Activated B cell treated with CpG ODN at 0.5 μM for 24 hours (primary cell): Measurements from ENCODE around the gene INO80. TPM values are rescaled to one million over a fixed set of nuclear protein-coding genes. Genes with fewer than 3 reads are reported as not detected.
A peak's percentile ranks its signal among the peaks of the same experiment; 100 is the strongest.

ENCODE experiments used
- ATAC-seq: fragments of 200-7000 bp; cut with Tn5 transposase; one replicate; pipeline ENCODE4 v1.10.0; 2021; ENCODE audit warnings: low read depth, mild to moderate bottlenecking, moderate library complexity
- CTCF ChIA-PET: fragments of 350-600 bp; sonication (Branson Sonifier 250); formaldehyde crosslinking; loops from one replicate; lab custom pipeline; 2021; ENCODE audit warnings: antibody characterized with exemption; lab: Charles Lee
- POLR2A ChIA-PET: fragments of 350-600 bp; sonication (Branson Sonifier 250); formaldehyde crosslinking; loops from one replicate; lab custom pipeline; 2021; ENCODE audit warnings: antibody characterized with exemption; lab: Charles Lee
- DNase-seq: peaks from one replicate; pipeline ENCODE4 v3.0.0; 2022
- H3K27ac Mint-ChIP-seq: one replicate; pipeline ENCODE4 v1.8.0; 2020; ENCODE audit warnings: mixed read lengths
- H3K27me3 Mint-ChIP-seq: one replicate; pipeline ENCODE4 v1.8.0; 2021; ENCODE audit warnings: mixed read lengths
- H3K36me3 Mint-ChIP-seq: one replicate; pipeline ENCODE4 v1.8.0; 2021; ENCODE audit warnings: low read depth, mixed read lengths
- H3K4me1 Mint-ChIP-seq: one replicate; pipeline ENCODE4 v1.8.0; 2021; ENCODE audit warnings: mixed read lengths
- H3K4me3 Mint-ChIP-seq: one replicate; pipeline ENCODE4 v1.8.0; 2020; ENCODE audit warnings: mild to moderate bottlenecking, mixed read lengths
- H3K9me3 Mint-ChIP-seq: one replicate; pipeline ENCODE4 v1.8.0; 2020; ENCODE audit warnings: mixed read lengths
- intact Hi-C: fragments of 100-400 bp; cut with micrococcal nuclease; formaldehyde crosslinking; loops from one replicate; pipeline ENCODE4 v1.15.1; 2024
- total RNA-seq: library from RNA; stranded (reverse); gene quantifications from 2 replicates; pipeline ENCODE4 v1.2.3, GENCODE V29; 2022
- TF ChIP-seq, protein P1 (sequence below): fragments of 200-600 bp; IDR thresholded peaks from one replicate; pipeline ENCODE4 v1.8.0; 2022; ENCODE audit warnings: antibody characterized with exemption, mild to moderate bottlenecking

Gene INO80
- total RNA-seq, 1 donor from 2014 or later, result 38.8 TPM

GRCh38 chr15:41013691-41014414 is 102.2 kb downstream of the INO80 start:
- Mint-ChIP-seq H3K9me3 (no peaks in the 10 kb centered on the region), H3K4me1 (peaks cover 23% of the 10 kb centered on the region), H3K27ac (no peak overlapping the region), H3K4me3 (no peak overlapping the region), H3K36me3 (peaks cover 77% of the 10 kb centered on the region), H3K27me3 (no peaks in the 10 kb centered on the region)
- CTCF ChIA-PET, result interaction anchor here (1.0 to 1.4 kb wide), 3 partner anchors 108 to 156 kb away, joined by 3 to 6 read pairs (median 4); no protein-coding TSS in a partner anchor
- TF ChIP-seq, protein P1, sequence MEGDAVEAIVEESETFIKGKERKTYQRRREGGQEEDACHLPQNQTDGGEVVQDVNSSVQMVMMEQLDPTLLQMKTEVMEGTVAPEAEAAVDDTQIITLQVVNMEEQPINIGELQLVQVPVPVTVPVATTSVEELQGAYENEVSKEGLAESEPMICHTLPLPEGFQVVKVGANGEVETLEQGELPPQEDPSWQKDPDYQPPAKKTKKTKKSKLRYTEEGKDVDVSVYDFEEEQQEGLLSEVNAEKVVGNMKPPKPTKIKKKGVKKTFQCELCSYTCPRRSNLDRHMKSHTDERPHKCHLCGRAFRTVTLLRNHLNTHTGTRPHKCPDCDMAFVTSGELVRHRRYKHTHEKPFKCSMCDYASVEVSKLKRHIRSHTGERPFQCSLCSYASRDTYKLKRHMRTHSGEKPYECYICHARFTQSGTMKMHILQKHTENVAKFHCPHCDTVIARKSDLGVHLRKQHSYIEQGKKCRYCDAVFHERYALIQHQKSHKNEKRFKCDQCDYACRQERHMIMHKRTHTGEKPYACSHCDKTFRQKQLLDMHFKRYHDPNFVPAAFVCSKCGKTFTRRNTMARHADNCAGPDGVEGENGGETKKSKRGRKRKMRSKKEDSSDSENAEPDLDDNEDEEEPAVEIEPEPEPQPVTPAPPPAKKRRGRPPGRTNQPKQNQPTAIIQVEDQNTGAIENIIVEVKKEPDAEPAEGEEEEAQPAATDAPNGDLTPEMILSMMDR, result no peak
- POLR2A ChIA-PET, result interaction anchor here (1.4 to 1.5 kb wide), 2 partner anchors 61 to 107 kb away, joined by 3 to 4 read pairs; partner anchors contain the start of gene CHAC1
- DNase-seq (no peak), ATAC-seq (peak; percentile 61)
- intact Hi-C loops, result loop anchor here (2.0 to 5.0 kb wide), 2 partner anchors 72 to 109 kb away; no protein-coding TSS in a partner anchor

- CTCF ChIA-PET, result interaction anchor here (1.5 kb wide), 1 partner anchor 69 kb away, joined by 5 read pairs; no protein-coding TSS in a partner anchor
These were observed 104.8 kb downstream of the INO80 start for GRCh38 chr15:41011055-41011815.

DNA sequence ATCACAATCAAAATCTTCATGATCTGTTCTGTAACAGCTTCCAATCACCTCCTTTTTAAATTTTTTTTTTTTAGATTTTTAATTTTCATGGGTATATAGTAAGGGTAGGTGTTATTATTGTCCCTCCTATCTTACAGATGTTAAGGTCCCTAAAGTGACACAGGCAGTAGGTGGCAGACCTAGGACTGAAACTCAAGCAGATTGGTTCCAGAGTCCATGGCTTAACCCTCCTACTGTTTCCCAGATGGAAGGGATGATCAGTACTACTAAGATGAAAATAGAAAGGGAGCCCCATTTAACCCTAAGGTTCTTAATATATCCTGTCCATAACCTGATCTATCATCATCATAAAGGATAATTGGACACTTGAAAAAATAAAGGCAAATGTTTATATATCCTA is 105.7 kb downstream of the INO80 start:
- H3K27ac Mint-ChIP-seq, result no peak overlapping the region
- ATAC-seq (no peak), DNase-seq (no peak)
- POLR2A ChIA-PET, result no interaction called here
- no peaks in the 10 kb centered on the region for H3K27me3 Mint-ChIP-seq
- TF ChIP-seq, protein P1, result no peak
- no peaks in the 10 kb centered on the region for H3K9me3 Mint-ChIP-seq
- intact Hi-C loops, result loop anchor here (5.0 kb wide), 1 partner anchor 68 kb away; no protein-coding TSS in a partner anchor
- H3K4me3 Mint-ChIP-seq, result no peak overlapping the region
- CTCF ChIA-PET, result no interaction called here
- H3K36me3 Mint-ChIP-seq, result peaks cover 68% of the 10 kb centered on the region
- H3K4me1 Mint-ChIP-seq, result peaks cover 23% of the 10 kb centered on the region

More at GRCh38 chr15:41011055-41011815, 104.8 kb downstream of the INO80 start:
- Mint-ChIP-seq H3K36me3 (peaks cover 68% of the 10 kb centered on the region), H3K9me3 (no peaks in the 10 kb centered on the region), H3K4me1 (peaks cover 23% of the 10 kb centered on the region), H3K27ac (no peak overlapping the region), H3K4me3 (no peak overlapping the region), H3K27me3 (no peaks in the 10 kb centered on the region)
- ATAC-seq (no peak), DNase-seq (no peak)
- intact Hi-C loops, result loop anchor here (5.0 kb wide), 1 partner anchor 69 kb away; no protein-coding TSS in a partner anchor
- TF ChIP-seq, protein P1, result no peak
- POLR2A ChIA-PET, result no interaction called here

- H3K9me3 Mint-ChIP-seq, result no peaks in the 10 kb centered on the region
- no peak overlapping the region for H3K4me3 Mint-ChIP-seq
- H3K27me3 Mint-ChIP-seq, result no peaks in the 10 kb centered on the region
- H3K27ac Mint-ChIP-seq, result no peak overlapping the region
- peaks cover 71% of the 10 kb centered on the region for H3K36me3 Mint-ChIP-seq
- CTCF ChIA-PET, result no interaction called here
- intact Hi-C loops, result no loop called here
- POLR2A ChIA-PET, result no interaction called here
- no peaks in the 10 kb centered on the region for H3K4me1 Mint-ChIP-seq
- TF ChIP-seq, protein P1, result no peak
- DNase-seq, result no peak
- no peak for ATAC-seq
These were observed 109.6 kb downstream of the INO80 start for GRCh38 chr15:41006479-41006878.
